Neuronal stem cell (in vitro differentiated cells): Measurements from ENCODE around the gene HOXC12.

ENCODE experiments used
- DNase-seq: peaks from one replicate; pipeline ENCODE4 v3.0.0-alpha.2; 2013; ENCODE audit warnings: low spot score
- H2AFZ ChIP-seq: one replicate; pipeline ENCODE4 v1.6.1; 2013; ENCODE audit warnings: mild to moderate bottlenecking, low read length, inconsistent platforms
- H2AK5ac ChIP-seq: 2 replicates; pipeline ENCODE4 v1.6.1; 2013; ENCODE audit warnings: low read depth, mild to moderate bottlenecking, inconsistent platforms, low read length, moderate library complexity, mixed read lengths
- H2BK120ac ChIP-seq: 2 replicates; pipeline ENCODE4 v1.6.1; 2013; ENCODE audit warnings: low read depth, mild to moderate bottlenecking, inconsistent platforms, low read length, moderate library complexity, mixed read lengths
- H2BK12ac ChIP-seq: one replicate; pipeline ENCODE4 v1.6.1; 2013; ENCODE audit warnings: low read length, inconsistent platforms
- H2BK15ac ChIP-seq: 2 replicates; pipeline ENCODE4 v1.6.1; 2013; ENCODE audit warnings: mild to moderate bottlenecking, low read length, inconsistent platforms, mixed read lengths
- H2BK5ac ChIP-seq: one replicate; pipeline ENCODE4 v1.6.1; 2013; ENCODE audit warnings: inconsistent platforms, mild to moderate bottlenecking, low read length, moderate library complexity
- H3K14ac ChIP-seq: one replicate; pipeline ENCODE4 v1.6.1; 2013; ENCODE audit warnings: low read length, inconsistent platforms
- H3K18ac ChIP-seq: 2 replicates; pipeline ENCODE4 v1.6.1; 2013; ENCODE audit warnings: low read length, inconsistent platforms
- H3K23ac ChIP-seq: 2 replicates; pipeline ENCODE4 v1.6.1; 2013; ENCODE audit warnings: low read depth, mild to moderate bottlenecking, mixed read lengths, low read length, inconsistent platforms; ENCODE audit not compliant: poor library complexity
- H3K27ac ChIP-seq: replicated peaks from 3 replicates; pipeline ENCODE4 v1.5.1; 2013; ENCODE audit warnings: low read length, inconsistent platforms
- H3K27me3 ChIP-seq, 3 experiments: 2 replicates each; pipeline ENCODE4 v1.6.1; 2013; ENCODE audit warnings: low read length in 3 of 3, mild to moderate bottlenecking in 2 of 3, inconsistent platforms in 1 of 3, low read depth in 1 of 3, mixed read lengths in 1 of 3, moderate library complexity in 1 of 3; ENCODE audit not compliant: control insufficient read depth in 3 of 3, insufficient read depth in 3 of 3
- H3K36me3 ChIP-seq, 2 donors: replicated peaks in 1 of 2; 2 replicates each; pipeline ENCODE4 v1.6.1; 2013; ENCODE audit warnings: low read length in 2 of 2; ENCODE audit not compliant: control insufficient read depth in 2 of 2, insufficient read depth in 2 of 2
- H3K4ac ChIP-seq: 2 replicates; pipeline ENCODE4 v1.6.1; 2013; ENCODE audit warnings: inconsistent platforms, mild to moderate bottlenecking, low read length, moderate library complexity
- H3K4me1 ChIP-seq, 2 donors: 1 replicate in 1 of 2; 2 replicates in 1 of 2; pipeline ENCODE4 v1.6.1; 2013; ENCODE audit warnings: low read length in 2 of 2, low read depth in 1 of 2; ENCODE audit not compliant: control insufficient read depth in 2 of 2, insufficient read depth in 1 of 2
- H3K4me2 ChIP-seq: one replicate; pipeline ENCODE4 v1.6.1; 2013; ENCODE audit warnings: mild to moderate bottlenecking, low read length, inconsistent platforms; ENCODE audit not compliant: insufficient read depth, poor library complexity, severe bottlenecking
- H3K4me3 ChIP-seq, 2 donors: 2 replicates each; pipeline ENCODE4 v1.5.1; 2013; ENCODE audit warnings: low read length in 2 of 2, mild to moderate bottlenecking in 2 of 2, inconsistent platforms in 1 of 2, moderate library complexity in 1 of 2
- H3K79me1 ChIP-seq: one replicate; pipeline ENCODE4 v1.6.1; 2013; ENCODE audit warnings: low read depth, mild to moderate bottlenecking, inconsistent platforms, low read length, moderate library complexity
- H3K9ac ChIP-seq: one replicate; pipeline ENCODE4 v1.6.1; 2013; ENCODE audit warnings: mild to moderate bottlenecking, low read depth, low read length, inconsistent platforms; ENCODE audit not compliant: poor library complexity
- H3K9me3 ChIP-seq, 2 donors: replicated peaks in 1 of 2; 2 replicates each; pipeline versions ENCODE3 to v1.6.1; 2013; ENCODE audit warnings: low read length in 2 of 2, mild to moderate bottlenecking in 2 of 2, inconsistent platforms in 1 of 2, low read depth in 1 of 2, mixed read lengths in 1 of 2, moderate library complexity in 1 of 2; ENCODE audit not compliant: control insufficient read depth in 2 of 2, insufficient read depth in 1 of 2
- H4K8ac ChIP-seq: one replicate; pipeline ENCODE4 v1.6.1; 2013; ENCODE audit warnings: low read depth, mild to moderate bottlenecking, inconsistent platforms, low read length, moderate library complexity
- H4K91ac ChIP-seq: one replicate; pipeline ENCODE4 v1.6.1; 2013; ENCODE audit warnings: low read length, low read depth, mild to moderate bottlenecking, inconsistent platforms; ENCODE audit not compliant: poor library complexity
- WGBS, 2 donors: extraction: QIAGEN DNeasy Blood & Tissue Kit; methylation state at CpG; one replicate each; pipeline ENCODE4 v1.1.7; 2013; ENCODE audit warnings: missing lambda C conversion rate in 2 of 2, mixed read lengths in 1 of 2; ENCODE audit not compliant: insufficient read length in 2 of 2, insufficient replicate concordance in 1 of 2; ENCODE audit errors: extremely low coverage in 2 of 2; 5-methylcytosine and 5-hydroxymethylcytosine counted together

Gene HOXC12

GRCh38 chr12:53983950-53984572 is 29.4 kb downstream of the HOXC12 start:
- H3K23ac ChIP-seq, result no peak overlapping the region
- peaks cover 0 to 17% of the 10 kb centered on the region in 2 donors for H3K9me3 ChIP-seq
- no CpG with 5 or more reads among the region's 30 CpGs for WGBS, 2 donors
- H3K9ac ChIP-seq, result no peak overlapping the region
- H3K79me1 ChIP-seq, result no peaks in the 10 kb centered on the region
- H3K14ac ChIP-seq, result no peak overlapping the region
- peaks cover 55 to 99% (median 98%) of the 10 kb centered on the region in 3 experiments for H3K27me3 ChIP-seq
- H2BK12ac ChIP-seq, result no peak overlapping the region
- H2AFZ ChIP-seq, result no peak overlapping the region
- DNase-seq, result no peak
- no peak overlapping the region for H2AK5ac ChIP-seq
- H3K4ac ChIP-seq, result no peak overlapping the region
- no peak overlapping the region for H4K8ac ChIP-seq
- no peak overlapping the region for H2BK5ac ChIP-seq
- H3K4me3 ChIP-seq, result no peak overlapping the region
- no peak overlapping the region for H3K4me2 ChIP-seq
- H2BK15ac ChIP-seq, result no peak overlapping the region
- no peak overlapping the region for H2BK120ac ChIP-seq
- H3K4me1 ChIP-seq, result peaks cover 0 to 3% of the 10 kb centered on the region in 2 donors
- no peak overlapping the region for H4K91ac ChIP-seq
- H3K27ac ChIP-seq, result no peak overlapping the region
- H3K36me3 ChIP-seq, result no peaks in the 10 kb centered on the region
- no peak overlapping the region for H3K18ac ChIP-seq

- Histone ChIP-seq H2BK120ac (no peak within 1 kb of the TSS), H3K4ac (no peak within 1 kb of the TSS), H3K23ac (peak within 1 kb of the TSS; percentile 56), H2BK12ac (no peak within 1 kb of the TSS), H2BK5ac (no peak within 1 kb of the TSS), H3K9me3 (peaks cover 0 to 17% of the 10 kb centered on the region in 2 donors), H3K4me1 (peaks cover 0 to 3% of the 10 kb centered on the region in 2 donors), H2AFZ (peak within 1 kb of the TSS; percentile 71), H3K36me3 (no peaks in the 10 kb centered on the region), H3K18ac (no peak within 1 kb of the TSS), H3K14ac (no peak within 1 kb of the TSS), H3K27ac (no peak within 1 kb of the TSS), H3K79me1 (no peaks in the 10 kb centered on the region), H3K4me3 (no peak within 1 kb of the TSS), H3K9ac (no peak within 1 kb of the TSS), H2AK5ac (no peak within 1 kb of the TSS), H2BK15ac (no peak within 1 kb of the TSS), H3K4me2 (no peak within 1 kb of the TSS), H4K91ac (no peak within 1 kb of the TSS), H4K8ac (no peak within 1 kb of the TSS), H3K27me3 (peaks cover 60 to 99% (median 98%) of the 10 kb centered on the region in 3 experiments)
- no peak for DNase-seq
- no CpG with 5 or more reads among the region's 55 CpGs for WGBS, 2 donors
Measured at GRCh38 chr12:53984901-53985691, 30.4 kb downstream of the HOXC12 start, which contains the start of gene HOXC10. Gene HOXC10 (plus strand): TSS chr12:53985146. CDS start chr12:53985260, 114 bp downstream.

GRCh38 chr12:53985692-53985993 is 30.9 kb downstream of the HOXC12 start:
- Histone ChIP-seq H3K9me3 (peaks cover 0 to 17% of the 10 kb centered on the region in 2 donors), H2AFZ (peak overlapping the region; percentile 71), H3K23ac (peak overlapping the region; percentile 56), H2BK5ac (no peak overlapping the region), H3K27me3 (peaks cover 61 to 100% (median 99%) of the 10 kb centered on the region in 3 experiments), H2BK120ac (no peak overlapping the region), H3K4me3 (no peak overlapping the region), H2BK12ac (no peak overlapping the region), H3K9ac (no peak overlapping the region), H4K8ac (no peak overlapping the region), H3K4me2 (no peak overlapping the region), H3K14ac (no peak overlapping the region), H2AK5ac (no peak overlapping the region), H4K91ac (no peak overlapping the region), H3K18ac (no peak overlapping the region), H3K27ac (no peak overlapping the region), H3K79me1 (no peaks in the 10 kb centered on the region), H3K4me1 (peaks cover 0 to 3% of the 10 kb centered on the region in 2 donors), H2BK15ac (no peak overlapping the region), H3K36me3 (no peaks in the 10 kb centered on the region), H3K4ac (no peak overlapping the region)
- no CpG with 5 or more reads among the region's 21 CpGs for WGBS, 2 donors
- no peak for DNase-seq

- H3K4me2 ChIP-seq, result no peak overlapping the region
- H3K18ac ChIP-seq, result no peak overlapping the region
- WGBS, 2 donors, result no CpG with 5 or more reads among the region's 50 CpGs
- no peak overlapping the region for H2BK120ac ChIP-seq
- no peak overlapping the region for H2AK5ac ChIP-seq
- no peak overlapping the region for H3K4ac ChIP-seq
- no peak overlapping the region for H2BK12ac ChIP-seq
- peaks cover 0 to 17% of the 10 kb centered on the region in 2 donors for H3K9me3 ChIP-seq
- H4K8ac ChIP-seq, result no peak overlapping the region
- peaks cover 0 to 3% of the 10 kb centered on the region in 2 donors for H3K4me1 ChIP-seq
- H3K9ac ChIP-seq, result no peak overlapping the region
- H3K79me1 ChIP-seq, result no peaks in the 10 kb centered on the region
- no peak overlapping the region for H3K4me3 ChIP-seq
- peaks cover 62 to 100% (median 99%) of the 10 kb centered on the region in 3 experiments for H3K27me3 ChIP-seq
- peak overlapping the region; percentile 71 for H2AFZ ChIP-seq
- H3K14ac ChIP-seq, result no peak overlapping the region
- H2BK15ac ChIP-seq, result no peak overlapping the region
- H3K27ac ChIP-seq, result no peak overlapping the region
- peak overlapping the region; percentile 60 for H3K23ac ChIP-seq
- no peak overlapping the region for H4K91ac ChIP-seq
- DNase-seq, result no peak
- H2BK5ac ChIP-seq, result no peak overlapping the region
- H3K36me3 ChIP-seq, result no peaks in the 10 kb centered on the region
Measured at GRCh38 chr12:53985994-53986685, 31.4 kb downstream of the HOXC12 start.
